ENCODE measurements around the gene PTOV1. TPM values are rescaled to one million over a fixed set of nuclear protein-coding genes. Genes with fewer than 3 reads are reported as not detected.
A peak's percentile ranks its signal among the peaks of the same experiment; 100 is the strongest.

Gene PTOV1
- total and polyA plus RNA-seq, 3 donors from 2014 or later = 235 to 260 (median 257) TPM

GRCh38 chr19:49807904-49808675 lies 42.9 kb upstream of the PTOV1 start:
- Histone ChIP-seq H3K27ac (peak overlapping the region; percentile 71 to 88), H3K36me3 (ENCODE audit: low read depth, missing control alignments) (no peaks in the 10 kb centered on the region), H3K4me1 (peaks cover 25% of the 10 kb centered on the region), H3K4me3 (peak overlapping the region; percentile 59 to 68), H3K9me3 (no peaks in the 10 kb centered on the region), H3K27me3 (no peaks in the 10 kb centered on the region)
- no peak for DNase-seq
- no peak for TF ChIP-seq POLR2A (IDR thresholded peaks at IDR 0.05)
- WGBS, 2 donors = 59 to 72% methylated on average over 19 to 20 of the region's 20 CpGs
- intact Hi-C loops (cut with DNase I; ENCODE audit: low total_unique reads) = no loop called here

GRCh38 chr19:49808711-49809159 lies 42.2 kb upstream of the PTOV1 start:
- intact Hi-C loops (cut with DNase I; ENCODE audit: low total_unique reads) = no loop called here
- DNase-seq = peak; percentile 97
- peaks cover 26% of the 10 kb centered on the region for H3K4me1 ChIP-seq
- peak overlapping the region; percentile 59 to 68 for H3K4me3 ChIP-seq
- TF ChIP-seq CTCF (IDR thresholded peaks at IDR 0.05) (no peak), POLR2A (IDR thresholded peaks at IDR 0.05) (no peak)
- WGBS, 2 donors = 2 to 7% methylated on average over 21 to 31 of the region's 31 CpGs
- peak overlapping the region; percentile 71 to 88 for H3K27ac ChIP-seq
- H3K27me3 ChIP-seq = no peaks in the 10 kb centered on the region
- H3K9me3 ChIP-seq = no peaks in the 10 kb centered on the region
- H3K36me3 ChIP-seq (ENCODE audit: low read depth, missing control alignments) = no peaks in the 10 kb centered on the region

GRCh38 chr19:49809160-49809940 lies 41.6 kb upstream of the PTOV1 start:
- WGBS, 2 donors = 5 to 21% methylated on average over 22 to 27 of the region's 50 CpGs
- intact Hi-C loops (cut with DNase I; ENCODE audit: low total_unique reads) = no loop called here
- Histone ChIP-seq H3K27me3 (no peaks in the 10 kb centered on the region), H3K9me3 (no peaks in the 10 kb centered on the region), H3K4me3 (peak overlapping the region; percentile 59 to 68), H3K4me1 (peaks cover 30% of the 10 kb centered on the region), H3K36me3 (ENCODE audit: low read depth, missing control alignments) (no peaks in the 10 kb centered on the region), H3K27ac (peak overlapping the region; percentile 71 to 88)
- TF ChIP-seq CTCF (IDR thresholded peaks at IDR 0.05) = no peak
- TF ChIP-seq POLR2A (IDR thresholded peaks at IDR 0.05) = no peak
- DNase-seq = peak; percentile 72

GRCh38 chr19:49809941-49810389 lies 41.0 kb upstream of the PTOV1 start:
- 88 to 100% methylated on average over 3 to 5 of the region's 5 CpGs for WGBS, 2 donors
- Histone ChIP-seq H3K27ac (peak overlapping the region; percentile 71 to 88), H3K4me3 (peak overlapping the region; percentile 59 to 68), H3K4me1 (peaks cover 30% of the 10 kb centered on the region), H3K27me3 (no peaks in the 10 kb centered on the region), H3K36me3 (ENCODE audit: low read depth, missing control alignments) (no peaks in the 10 kb centered on the region), H3K9me3 (no peaks in the 10 kb centered on the region)
- no peak for TF ChIP-seq POLR2A (IDR thresholded peaks at IDR 0.05)
- no peak for TF ChIP-seq CTCF (IDR thresholded peaks at IDR 0.05)
- intact Hi-C loops (cut with DNase I; ENCODE audit: low total_unique reads) = no loop called here
- no peak for DNase-seq

- TF ChIP-seq POLR2A (IDR thresholded peaks at IDR 0.05) (no peak), CTCF (IDR thresholded peaks at IDR 0.05) (no peak)
- intact Hi-C loops (cut with DNase I; ENCODE audit: low total_unique reads) = no loop called here
- Histone ChIP-seq H3K27ac (no peak overlapping the region), H3K4me3 (no peak overlapping the region), H3K27me3 (no peaks in the 10 kb centered on the region), H3K9me3 (no peaks in the 10 kb centered on the region), H3K4me1 (peaks cover 30% of the 10 kb centered on the region), H3K36me3 (ENCODE audit: low read depth, missing control alignments) (no peaks in the 10 kb centered on the region)
- 93 to 96% methylated on average over 6 of the region's 6 CpGs for WGBS, 2 donors
- no peak for DNase-seq
These were observed 39.6 kb upstream of the PTOV1 start for GRCh38 chr19:49811328-49811727.

Measured in testis (tissue), 3 donors.